IPS-18c (cell line): ENCODE data around the gene HOMEZ.
A peak's percentile ranks its signal among the peaks of the same experiment; 100 is the strongest.

ENCODE experiments used
- H3K4me3 ChIP-seq: 2 replicates; pipeline ENCODE4 v1.7.0; 2013; ENCODE audit warnings: low read depth, mild to moderate bottlenecking, low read length, moderate library complexity; ENCODE audit not compliant: insufficient read depth
- H3K9me3 ChIP-seq: one replicate; pipeline ENCODE4 v1.6.1; 2013; ENCODE audit warnings: mild to moderate bottlenecking, low read length, moderate library complexity; ENCODE audit not compliant: control insufficient read depth, insufficient read depth

Gene HOMEZ

GRCh38 chr14:23310546-23310945, 24.6 kb upstream of the HOMEZ start:
- no peak overlapping the region for H3K4me3 ChIP-seq
- H3K9me3 ChIP-seq, result no peaks in the 10 kb centered on the region

- Histone ChIP-seq H3K9me3 (no peaks in the 10 kb centered on the region), H3K4me3 (no peak overlapping the region)
Observed at GRCh38 chr14:23308721-23309445, 23.0 kb upstream of the HOMEZ start.

DNA sequence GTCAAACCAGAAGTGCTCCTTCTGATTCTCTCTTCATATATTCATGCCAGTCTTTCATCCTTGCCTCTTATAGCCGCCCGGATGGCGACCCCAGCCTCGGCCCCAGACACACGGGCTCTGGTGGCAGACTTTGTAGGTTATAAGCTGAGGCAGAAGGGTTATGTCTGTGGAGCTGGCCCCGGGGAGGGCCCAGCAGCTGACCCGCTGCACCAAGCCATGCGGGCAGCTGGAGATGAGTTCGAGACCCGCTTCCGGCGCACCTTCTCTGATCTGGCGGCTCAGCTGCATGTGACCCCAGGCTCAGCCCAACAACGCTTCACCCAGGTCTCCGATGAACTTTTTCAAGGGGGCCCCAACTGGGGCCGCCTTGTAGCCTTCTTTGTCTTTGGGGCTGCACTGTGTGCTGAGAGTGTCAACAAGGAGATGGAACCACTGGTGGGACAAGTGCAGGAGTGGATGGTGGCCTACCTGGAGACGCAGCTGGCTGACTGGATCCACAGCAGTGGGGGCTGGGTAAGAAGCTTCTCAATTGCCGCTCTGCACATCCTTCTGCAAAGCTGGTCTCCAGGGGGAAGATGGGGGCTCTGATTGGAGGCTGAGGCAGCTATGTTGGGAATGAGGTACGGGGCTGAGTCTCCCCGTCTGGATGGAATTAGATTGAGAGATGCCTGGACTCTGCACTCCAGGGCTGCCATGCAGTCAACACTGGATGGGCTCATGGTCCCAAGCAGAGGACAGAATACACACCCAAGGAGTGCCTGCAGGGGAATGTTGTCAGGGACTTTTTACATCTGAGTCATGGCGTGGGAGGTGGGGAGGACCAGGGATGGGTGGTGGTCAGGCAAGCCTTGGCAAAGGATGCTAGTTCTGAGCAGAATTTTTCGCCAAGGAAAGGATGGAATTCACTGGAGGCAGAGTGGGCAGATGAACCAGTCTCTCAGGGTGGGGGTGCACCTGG, 22.0 kb upstream of the HOMEZ start:
- H3K4me3 ChIP-seq, result peak overlapping the region; percentile 90

DNA sequence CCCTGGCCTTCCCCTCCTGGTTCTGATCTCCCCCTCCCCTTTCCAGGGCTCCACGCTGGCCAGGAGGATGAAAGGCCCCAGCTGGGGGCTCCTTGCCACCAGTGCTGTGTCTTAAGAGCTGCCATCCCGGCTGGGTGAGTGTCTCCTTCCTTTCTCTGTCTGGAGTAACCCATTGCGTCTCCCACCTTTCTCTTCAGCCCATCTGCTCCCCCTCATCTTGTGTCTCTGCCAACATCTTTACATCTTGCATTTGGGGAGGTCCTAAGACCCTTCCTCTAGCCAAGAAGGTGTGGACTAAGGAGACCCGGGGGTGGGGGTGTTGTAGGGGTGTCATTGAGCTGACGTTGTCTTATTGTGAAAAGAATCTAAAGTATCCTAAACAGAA, 21.2 kb upstream of the HOMEZ start:
- Histone ChIP-seq H3K9me3 (no peaks in the 10 kb centered on the region), H3K4me3 (peak overlapping the region; percentile 90)

More for the DNA sequence above, 22.0 kb upstream of the HOMEZ start:
- H3K9me3 ChIP-seq, result no peaks in the 10 kb centered on the region

DNA sequence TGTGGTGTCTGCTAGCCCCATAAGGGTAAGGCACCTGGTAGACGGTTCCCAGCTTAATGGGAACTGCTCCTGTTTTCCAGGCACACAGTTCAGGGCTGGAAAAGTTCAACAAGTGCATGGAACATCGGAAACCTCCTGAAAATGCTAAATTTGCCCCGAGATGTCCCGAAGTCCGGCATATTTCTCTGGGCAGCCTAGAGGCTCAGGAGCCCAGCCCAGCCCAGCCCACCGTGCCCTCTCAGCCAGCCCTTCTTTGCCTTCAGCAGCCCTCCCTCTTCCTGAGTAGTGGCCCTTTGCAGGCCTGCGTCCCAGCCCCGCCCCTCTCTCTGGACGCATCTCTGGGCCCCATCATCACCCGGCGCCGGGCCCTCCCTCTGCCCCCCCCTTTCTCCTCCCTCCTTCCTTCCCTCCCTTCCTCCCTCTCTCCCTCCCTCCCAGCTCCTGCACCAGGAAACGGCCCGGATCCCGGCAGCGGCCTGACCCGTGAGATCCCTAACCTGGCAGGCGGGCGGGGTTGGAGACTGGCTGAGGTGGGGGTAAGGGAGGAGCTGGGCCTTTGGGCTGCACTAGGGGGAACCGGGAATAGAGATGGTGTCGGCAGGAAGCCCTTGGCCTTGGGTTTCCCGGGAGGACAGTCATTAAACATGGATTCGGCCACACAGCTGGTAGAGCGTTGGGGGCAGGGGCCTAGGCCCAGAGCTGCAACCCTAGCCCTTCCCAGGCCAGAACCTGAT, 20.6 kb upstream of the HOMEZ start, which contains the start of gene BCL2L2:
Gene BCL2L2 (plus strand): TSS at position 422 of the 734 bp plus-strand sequence. CDS start 935 bp downstream, outside the sequence.
- H3K4me3 ChIP-seq, result peak within 1 kb of the TSS; percentile 90
- no peaks in the 10 kb centered on the region for H3K9me3 ChIP-seq

DNA sequence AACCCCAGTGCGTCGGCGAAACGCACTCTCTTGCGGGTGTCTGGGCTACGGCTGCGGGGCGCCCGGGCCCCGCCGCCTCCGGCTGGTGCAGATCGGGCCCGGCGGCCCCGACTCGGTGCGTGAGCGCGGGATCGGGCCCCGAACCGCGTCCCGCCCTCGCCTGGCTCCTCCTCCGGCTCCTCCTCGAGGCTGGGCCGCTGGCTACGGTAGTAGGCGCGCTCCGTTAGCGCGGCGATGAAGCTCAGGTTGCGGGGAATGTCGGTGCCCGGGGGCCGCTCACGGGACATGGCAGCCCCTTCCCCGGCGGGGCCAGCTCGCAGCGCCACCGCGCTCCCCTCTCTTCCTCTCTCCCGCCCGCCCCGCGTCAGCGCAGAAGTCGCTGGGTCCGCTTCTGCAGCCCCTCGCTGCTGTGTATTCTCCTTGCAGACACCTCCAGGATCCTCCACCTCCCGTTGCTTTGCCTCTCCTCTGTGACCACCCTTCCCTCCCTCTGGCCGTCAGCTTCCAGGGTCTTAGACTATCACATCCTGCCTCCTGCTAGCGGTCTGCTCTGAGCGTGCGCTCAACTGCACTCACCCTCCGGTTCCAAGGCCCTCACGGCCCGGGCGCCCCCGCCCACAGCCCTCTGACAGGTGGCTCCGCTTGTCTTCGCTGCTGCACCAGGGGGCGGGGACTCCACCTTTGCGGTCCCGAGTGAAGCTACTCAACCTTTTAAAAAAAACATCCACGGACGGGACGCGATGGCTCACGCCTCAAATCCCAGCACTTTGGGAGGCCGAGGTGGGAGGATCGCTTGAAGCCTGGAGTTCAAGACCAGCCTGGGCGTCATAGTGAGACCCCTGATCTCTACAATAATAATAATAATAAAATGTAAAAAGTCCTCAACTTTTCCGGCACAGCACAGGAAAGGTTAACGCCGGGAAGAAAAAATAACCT, 16.6 kb upstream of the HOMEZ start, which contains the start of gene PPP1R3E:
Gene PPP1R3E (minus strand): TSS at position 570 of the 936 bp plus-strand sequence. CDS start 283 bp downstream, at position 287.
- peak within 1 kb of the TSS; percentile 77 for H3K4me3 ChIP-seq

DNA sequence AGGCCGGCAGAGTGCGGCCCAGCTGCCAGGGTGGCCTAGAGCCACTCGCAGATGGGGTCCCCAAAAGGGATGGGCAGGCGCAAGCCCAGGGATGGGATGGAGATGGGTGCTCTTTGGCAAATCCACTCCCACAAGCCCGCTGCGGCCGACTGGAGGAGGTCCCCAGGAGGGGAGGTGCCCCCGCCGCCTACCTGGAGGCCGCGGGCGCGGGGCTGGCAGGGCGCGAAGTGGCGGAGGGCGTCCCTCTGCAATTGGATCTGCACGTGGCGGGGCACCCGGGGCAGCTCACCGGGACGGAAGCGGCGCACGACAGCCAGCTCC, 16.0 kb upstream of the HOMEZ start:
- peaks cover 2% of the 10 kb centered on the region for H3K9me3 ChIP-seq
- peak overlapping the region; percentile 77 for H3K4me3 ChIP-seq

More for the DNA sequence above, 16.6 kb upstream of the HOMEZ start, which contains the start of gene PPP1R3E:
- H3K9me3 ChIP-seq, result peaks cover 1% of the 10 kb centered on the region

DNA sequence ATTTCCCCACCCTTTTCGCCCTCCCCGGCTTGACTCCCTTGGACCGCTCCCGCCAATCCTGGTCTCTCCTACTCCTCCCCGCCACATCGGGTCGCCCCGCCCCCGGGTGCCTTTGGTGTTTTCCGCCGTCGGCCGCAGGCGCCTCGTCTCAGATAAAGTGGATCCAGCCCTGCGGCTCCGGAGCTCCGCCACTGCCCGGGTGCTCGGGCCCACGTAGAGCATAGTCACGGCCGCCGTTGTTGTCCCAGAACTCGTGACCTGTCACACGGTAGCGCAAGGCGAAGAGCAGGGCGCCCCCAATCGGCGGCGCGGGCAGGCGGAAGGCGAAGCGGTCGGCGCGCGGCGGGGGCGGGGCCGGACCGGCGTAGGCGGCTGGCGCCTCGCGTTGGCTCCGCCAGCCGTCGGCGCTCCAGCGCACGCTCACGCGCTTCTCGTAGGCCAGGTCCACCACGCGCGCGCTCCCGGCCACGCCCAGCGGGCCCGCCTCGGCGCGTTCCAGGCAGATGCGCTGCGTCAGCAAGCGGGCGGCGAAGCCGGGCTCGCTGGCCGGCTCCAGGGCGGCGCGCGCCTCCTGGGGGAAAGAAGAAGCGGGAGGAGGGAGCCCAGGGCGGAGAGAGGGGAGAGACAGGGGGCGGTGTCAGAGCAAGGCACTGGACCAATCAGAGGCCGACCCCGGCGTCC, 15.5 kb upstream of the HOMEZ start:
- Histone ChIP-seq H3K9me3 (peaks cover 2% of the 10 kb centered on the region), H3K4me3 (peak overlapping the region; percentile 77)

- peaks cover 2% of the 10 kb centered on the region for H3K9me3 ChIP-seq
- peak overlapping the region; percentile 66 for H3K4me3 ChIP-seq
Observed at GRCh38 chr14:23300687-23301223, 14.8 kb upstream of the HOMEZ start.

- peak overlapping the region; percentile 66; the same call in 1 of the 2 replicates for H3K4me3 ChIP-seq
- peaks cover 2% of the 10 kb centered on the region for H3K9me3 ChIP-seq
Observed at GRCh38 chr14:23299986-23300686, 14.2 kb upstream of the HOMEZ start.

GRCh38 chr14:23299211-23299957, 13.5 kb upstream of the HOMEZ start:
- peaks cover 2% of the 10 kb centered on the region for H3K9me3 ChIP-seq
- no peak overlapping the region for H3K4me3 ChIP-seq

GRCh38 chr14:23297611-23298277, 11.8 kb upstream of the HOMEZ start:
- no peak overlapping the region for H3K4me3 ChIP-seq
- H3K9me3 ChIP-seq, result peaks cover 2% of the 10 kb centered on the region

GRCh38 chr14:23297096-23297495, 11.2 kb upstream of the HOMEZ start:
- no peak overlapping the region for H3K4me3 ChIP-seq
- H3K9me3 ChIP-seq, result peaks cover 2% of the 10 kb centered on the region
